DOHH2 (cell line): ENCODE results near the gene HSD17B11.
"Not testable (repeated sequence)": the region's sequence is repeated elsewhere in the genome, so short reads cannot be mapped to it uniquely, and the experiment has no call there.

ENCODE experiments used
- H3F3A ChIP-seq: fragments of 200-600 bp; sonication (generic), shearing (Covaris generic); 2 replicates; pipeline ENCODE4 v1.6.0; 2016; ENCODE audit warnings: antibody characterized with exemption, mild to moderate bottlenecking; ENCODE audit not compliant: control insufficient read depth, insufficient read depth
- H3K27ac ChIP-seq: fragments of 200-600 bp; sonication (generic); 2 replicates; pipeline ENCODE4 v1.5.1; 2014; ENCODE audit warnings: low read depth, mild to moderate bottlenecking, low read length, moderate library complexity
- H3K27me3 ChIP-seq: fragments of 200-600 bp; sonication (generic); 2 replicates; pipeline ENCODE4 v1.6.1; 2014; ENCODE audit warnings: mild to moderate bottlenecking, low read length, mixed read lengths; ENCODE audit not compliant: control insufficient read depth
- H3K36me3 ChIP-seq: fragments of 200-600 bp; sonication (generic); 2 replicates; pipeline ENCODE4 v1.6.1; 2014; ENCODE audit warnings: mild to moderate bottlenecking, low read length, moderate library complexity, mixed read lengths; ENCODE audit not compliant: control insufficient read depth
- H3K4me1 ChIP-seq: fragments of 200-600 bp; sonication (generic); 2 replicates; pipeline ENCODE4 v1.6.1; 2014; ENCODE audit warnings: mild to moderate bottlenecking, low read length, mixed read lengths; ENCODE audit not compliant: control insufficient read depth
- H3K4me2 ChIP-seq: fragments of 200-600 bp; sonication (generic); 2 replicates; pipeline ENCODE4 v1.6.0; 2014; ENCODE audit warnings: mild to moderate bottlenecking, low read length, moderate library complexity
- H3K4me3 ChIP-seq: fragments of 200-600 bp; sonication (generic); 2 replicates; pipeline ENCODE4 v1.5.1; 2014; ENCODE audit warnings: mild to moderate bottlenecking, low read length, mixed read lengths
- H3K79me2 ChIP-seq: fragments of 200-600 bp; sonication (generic); 2 replicates; pipeline ENCODE4 v1.6.1; 2014; ENCODE audit warnings: mild to moderate bottlenecking, low read length, mixed read lengths; ENCODE audit not compliant: control insufficient read depth
- H3K9me2 ChIP-seq: fragments of 200-600 bp; sonication (generic); replicated peaks from 2 replicates; pipeline ENCODE4 v1.6.1; 2014; ENCODE audit warnings: mild to moderate bottlenecking, low read length, mixed read lengths; ENCODE audit not compliant: control insufficient read depth
- H3K9me3 ChIP-seq: fragments of 200-600 bp; sonication (generic); 2 replicates; pipeline ENCODE4 v1.6.1; 2014; ENCODE audit warnings: antibody characterized with exemption, low read length, mixed read lengths; ENCODE audit not compliant: control insufficient read depth, insufficient read depth
- H4K20me1 ChIP-seq: fragments of 200-600 bp; sonication (generic); 2 replicates; pipeline ENCODE4 v1.6.0; 2014; ENCODE audit warnings: low read depth, mild to moderate bottlenecking, antibody characterized with exemption, low read length, moderate library complexity; ENCODE audit not compliant: control insufficient read depth, insufficient read depth
- EZH2phosphoT487 ChIP-seq: fragments of 200-600 bp; sonication (generic); IDR thresholded peaks from 2 replicates; pipeline ENCODE4 v1.6.1; 2017; ENCODE audit warnings: borderline replicate concordance, mild to moderate bottlenecking, antibody characterized with exemption, low read length, moderate library complexity, mixed read lengths
- TF ChIP-seq, protein P1 (sequence below): fragments of 200-600 bp; sonication (generic); IDR thresholded peaks from one replicate; pipeline ENCODE4 v1.5.1; 2014; ENCODE audit warnings: antibody characterized with exemption, mild to moderate bottlenecking, low read depth, low read length; ENCODE audit not compliant: poor library complexity, severe bottlenecking

HSD17B11 gene

DNA sequence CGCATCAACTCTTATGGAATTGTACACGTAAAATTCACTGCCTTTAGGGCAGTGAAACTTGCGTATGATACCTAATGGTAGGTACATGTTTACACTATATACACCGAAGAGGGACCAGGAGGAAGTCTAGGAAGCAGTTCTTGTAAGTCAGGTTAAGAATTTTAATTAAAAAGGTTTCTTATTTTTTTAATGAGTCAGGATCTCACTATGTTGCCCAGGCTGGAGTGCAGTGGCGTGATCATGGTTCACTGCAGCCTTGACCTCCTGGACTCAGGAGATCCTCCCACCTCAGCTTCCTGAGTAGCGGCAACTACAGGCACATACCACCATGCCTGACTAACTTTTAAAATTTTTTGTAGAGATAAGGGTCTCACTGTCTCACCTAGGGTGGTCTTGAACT lies 38.0 kb upstream of the HSD17B11 start:
- H3F3A ChIP-seq = no peaks in the 10 kb centered on the region
- H3K27me3 ChIP-seq = no peaks in the 10 kb centered on the region
- H3K79me2 ChIP-seq = peaks cover 97% of the 10 kb centered on the region
- no peaks in the 10 kb centered on the region for H3K9me3 ChIP-seq
- no peak overlapping the region for H3K4me3 ChIP-seq
- no peak overlapping the region for H3K27ac ChIP-seq
- no peak for TF ChIP-seq EZH2phosphoT487
- TF ChIP-seq, protein P1, sequence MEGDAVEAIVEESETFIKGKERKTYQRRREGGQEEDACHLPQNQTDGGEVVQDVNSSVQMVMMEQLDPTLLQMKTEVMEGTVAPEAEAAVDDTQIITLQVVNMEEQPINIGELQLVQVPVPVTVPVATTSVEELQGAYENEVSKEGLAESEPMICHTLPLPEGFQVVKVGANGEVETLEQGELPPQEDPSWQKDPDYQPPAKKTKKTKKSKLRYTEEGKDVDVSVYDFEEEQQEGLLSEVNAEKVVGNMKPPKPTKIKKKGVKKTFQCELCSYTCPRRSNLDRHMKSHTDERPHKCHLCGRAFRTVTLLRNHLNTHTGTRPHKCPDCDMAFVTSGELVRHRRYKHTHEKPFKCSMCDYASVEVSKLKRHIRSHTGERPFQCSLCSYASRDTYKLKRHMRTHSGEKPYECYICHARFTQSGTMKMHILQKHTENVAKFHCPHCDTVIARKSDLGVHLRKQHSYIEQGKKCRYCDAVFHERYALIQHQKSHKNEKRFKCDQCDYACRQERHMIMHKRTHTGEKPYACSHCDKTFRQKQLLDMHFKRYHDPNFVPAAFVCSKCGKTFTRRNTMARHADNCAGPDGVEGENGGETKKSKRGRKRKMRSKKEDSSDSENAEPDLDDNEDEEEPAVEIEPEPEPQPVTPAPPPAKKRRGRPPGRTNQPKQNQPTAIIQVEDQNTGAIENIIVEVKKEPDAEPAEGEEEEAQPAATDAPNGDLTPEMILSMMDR = no peak
- no peaks in the 10 kb centered on the region for H3K36me3 ChIP-seq
- no peaks in the 10 kb centered on the region for H3K9me2 ChIP-seq
- no peak overlapping the region for H3K4me2 ChIP-seq
- H4K20me1 ChIP-seq = peaks cover 2% of the 10 kb centered on the region; the same call in 1 of the 2 replicates
- H3K4me1 ChIP-seq = peaks cover 11% of the 10 kb centered on the region

DNA sequence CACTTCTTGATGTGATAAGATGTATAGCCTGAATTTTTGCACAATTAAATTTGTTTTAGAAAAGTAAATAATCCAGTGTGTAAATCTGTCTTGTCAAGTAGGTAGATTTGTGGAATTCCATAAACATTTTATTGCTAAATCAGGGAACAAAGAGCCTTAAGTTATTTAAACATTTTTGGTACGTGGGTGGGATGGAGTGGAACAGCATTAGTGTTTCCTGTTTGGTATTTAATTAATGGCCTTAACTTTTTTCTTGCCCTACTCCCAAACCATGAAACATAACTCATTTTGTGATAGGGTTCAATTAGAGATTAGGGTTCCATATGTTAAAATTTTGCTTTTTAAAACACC lies 36.5 kb upstream of the HSD17B11 start:
- H3F3A ChIP-seq = no peaks in the 10 kb centered on the region
- peaks cover 16% of the 10 kb centered on the region for H3K4me1 ChIP-seq
- H3K9me2 ChIP-seq = no peaks in the 10 kb centered on the region
- H3K36me3 ChIP-seq = no peaks in the 10 kb centered on the region
- H3K4me3 ChIP-seq = no peak overlapping the region
- no peak overlapping the region for H3K27ac ChIP-seq
- no peaks in the 10 kb centered on the region for H3K9me3 ChIP-seq
- H3K4me2 ChIP-seq = no peak overlapping the region
- peaks cover 98% of the 10 kb centered on the region for H3K79me2 ChIP-seq
- no peak for TF ChIP-seq EZH2phosphoT487
- TF ChIP-seq, protein P1 = no peak
- peaks cover 2% of the 10 kb centered on the region; the same call in 1 of the 2 replicates for H4K20me1 ChIP-seq
- no peaks in the 10 kb centered on the region for H3K27me3 ChIP-seq

DNA sequence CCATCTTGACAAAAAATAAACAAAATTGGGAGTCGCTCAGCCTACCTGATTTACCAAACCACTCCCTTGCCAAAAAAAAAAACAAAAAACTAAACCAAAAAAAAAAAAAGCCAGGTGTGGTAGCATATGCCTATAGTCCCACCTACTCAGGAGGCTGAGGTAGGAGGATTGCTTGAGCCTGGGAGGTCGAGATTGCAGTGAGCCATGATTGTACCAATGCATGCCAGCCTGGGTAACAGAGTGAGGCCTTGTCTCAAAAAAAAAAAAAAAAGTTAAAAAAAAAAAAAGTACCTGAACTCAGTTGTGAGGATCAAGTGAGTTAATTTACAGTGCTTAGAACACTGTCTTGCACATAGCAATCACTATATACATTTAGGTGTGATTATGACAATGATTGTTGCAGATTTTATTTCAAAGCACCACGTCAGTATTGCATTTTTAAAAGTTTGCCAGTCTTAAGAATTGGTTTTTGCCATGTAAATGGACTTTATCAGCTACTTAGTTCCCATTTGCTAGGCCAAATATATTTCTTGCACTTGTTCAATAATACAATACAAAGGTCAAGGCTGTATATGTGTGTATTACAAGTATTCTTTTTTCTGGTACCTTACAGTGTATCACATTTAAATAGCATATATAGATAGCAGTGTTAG lies 36.0 kb upstream of the HSD17B11 start:
- no peaks in the 10 kb centered on the region for H3F3A ChIP-seq
- H3K36me3 ChIP-seq = no peaks in the 10 kb centered on the region
- H3K4me1 ChIP-seq = peaks cover 16% of the 10 kb centered on the region
- H3K4me3 ChIP-seq = no peak overlapping the region
- H3K27me3 ChIP-seq = no peaks in the 10 kb centered on the region
- no peaks in the 10 kb centered on the region for H3K9me3 ChIP-seq
- peaks cover 96% of the 10 kb centered on the region for H3K79me2 ChIP-seq
- TF ChIP-seq EZH2phosphoT487 = no peak
- H3K9me2 ChIP-seq = no peaks in the 10 kb centered on the region
- H3K4me2 ChIP-seq = no peak overlapping the region
- no peak overlapping the region for H3K27ac ChIP-seq
- H4K20me1 ChIP-seq = peaks cover 2% of the 10 kb centered on the region; the same call in 1 of the 2 replicates

DNA sequence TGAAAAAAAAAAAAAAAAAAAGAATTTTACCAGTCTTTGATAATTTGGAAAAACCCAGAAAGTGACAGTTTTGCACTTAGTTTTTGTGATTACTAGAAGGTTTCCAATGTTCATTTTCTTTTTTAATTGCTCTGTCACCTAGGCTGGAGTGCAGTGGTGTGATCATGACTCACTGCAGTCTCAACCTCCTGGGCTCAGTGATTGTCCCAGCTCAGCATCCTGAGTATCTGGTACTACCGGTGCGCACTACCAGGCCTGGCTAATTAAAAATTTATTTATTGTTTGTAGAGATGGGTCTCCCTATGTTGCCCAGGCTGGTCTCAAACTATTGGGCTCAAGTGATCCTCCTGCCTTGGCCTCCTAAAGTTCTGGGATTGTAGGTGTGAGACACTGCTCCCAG lies 34.7 kb upstream of the HSD17B11 start:
- Histone ChIP-seq H3K36me3 (no peaks in the 10 kb centered on the region), H3K27ac (no peak overlapping the region), H4K20me1 (peaks cover 2% of the 10 kb centered on the region; the same call in 1 of the 2 replicates), H3K4me2 (no peak overlapping the region), H3K79me2 (peaks cover 91% of the 10 kb centered on the region), H3K4me1 (peaks cover 26% of the 10 kb centered on the region), H3K9me2 (no peaks in the 10 kb centered on the region), H3K27me3 (no peaks in the 10 kb centered on the region), H3K4me3 (no peak overlapping the region), H3K9me3 (no peaks in the 10 kb centered on the region), H3F3A (no peaks in the 10 kb centered on the region)
- TF ChIP-seq EZH2phosphoT487 = no peak
- TF ChIP-seq, protein P1 = no peak

DNA sequence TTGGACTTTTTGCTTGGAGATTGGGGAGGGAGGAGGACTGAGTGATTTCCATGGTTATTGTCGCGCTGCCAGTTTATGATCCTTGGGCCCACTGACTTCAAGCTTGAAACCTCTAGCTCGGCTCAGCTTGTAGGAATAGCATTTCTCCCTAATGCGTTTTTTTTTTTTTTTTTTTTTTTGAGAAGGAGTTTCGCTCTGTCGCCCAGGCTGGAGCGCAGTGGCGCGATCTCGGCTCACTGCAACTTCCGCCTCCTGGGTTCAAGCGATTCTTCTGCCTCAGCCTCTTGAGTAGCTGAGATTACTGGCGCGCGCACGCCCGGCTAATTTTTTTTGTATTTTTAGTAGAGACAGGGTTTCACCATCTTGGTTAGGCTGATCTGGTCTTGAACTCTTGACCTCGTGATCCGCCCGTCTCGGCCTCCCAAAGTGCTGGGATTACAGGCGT lies 33.1 kb upstream of the HSD17B11 start:
- not testable (repeated sequence) for H3F3A ChIP-seq, H3K9me3 ChIP-seq, H4K20me1 ChIP-seq, H3K27me3 ChIP-seq, H3K36me3 ChIP-seq, H3K9me2 ChIP-seq, H3K27ac ChIP-seq
- H3K79me2 ChIP-seq = peaks cover 77% of the 10 kb centered on the region
- peak overlapping the region; percentile 84 for H3K4me3 ChIP-seq
- H3K4me2 ChIP-seq = peak overlapping the region; percentile 78
- H3K4me1 ChIP-seq = peaks cover 26% of the 10 kb centered on the region
